Endothelial cell of umbilical vein (primary cell): ENCODE data around the gene LST1.

Experiments used
- CTCF ChIP-seq, 2 donors: IDR thresholded peaks; 1 replicate in 1 of 2; 2 replicates in 1 of 2; pipeline ENCODE4 v1.5.1; 2011; ENCODE audit warnings: low read length in 2 of 2, mild to moderate bottlenecking in 2 of 2, moderate library complexity in 2 of 2, control low read depth in 1 of 2, inconsistent platforms in 1 of 2, low read depth in 1 of 2; ENCODE audit not compliant: insufficient read depth in 1 of 2; ENCODE audit errors: extremely low read depth in 1 of 2
- EZH2 ChIP-seq: IDR thresholded peaks from 2 replicates; pipeline ENCODE4 v1.6.1; 2012; ENCODE audit warnings: borderline replicate concordance, low read depth, mild to moderate bottlenecking, moderate library complexity, low read length, inconsistent platforms; ENCODE audit not compliant: severe bottlenecking
- FOS ChIP-seq: IDR thresholded peaks from 2 replicates; pipeline ENCODE4 v1.6.1; 2011; ENCODE audit warnings: mild to moderate bottlenecking, low read length, moderate library complexity, borderline replicate concordance; ENCODE audit not compliant: insufficient read depth
- JUN ChIP-seq: IDR thresholded peaks from 2 replicates; pipeline ENCODE4 v1.6.1; 2011; ENCODE audit warnings: borderline replicate concordance, low read depth; ENCODE audit not compliant: insufficient read length, insufficient read depth
- MYC ChIP-seq: IDR thresholded peaks from one replicate; pipeline ENCODE4 v1.6.1; 2011; ENCODE audit warnings: mild to moderate bottlenecking, low read depth, low read length
- POLR2A ChIP-seq: IDR thresholded peaks from 2 replicates; pipeline ENCODE4 v1.6.1; 2012; ENCODE audit warnings: low read depth, mild to moderate bottlenecking, control low read depth, low read length

- no peak for TF ChIP-seq CTCF (IDR thresholded peaks at IDR 0.05; ENCODE audit: extremely low read depth in 1 of 2, insufficient read depth in 1 of 2, low read depth in 1 of 2, low read length in 2 of 2)
- TF ChIP-seq POLR2A = no peak
- TF ChIP-seq JUN = no peak
- no peak for TF ChIP-seq EZH2
- TF ChIP-seq MYC = no peak
- no peak for TF ChIP-seq FOS
Observed at GRCh38 chr6:31580438-31580740, 5.7 kb upstream of the LST1 start.
